ENCODE measurements around the gene CHAMP1. TPM values are rescaled to one million over a fixed set of nuclear protein-coding genes. Genes with fewer than 3 reads are reported as not detected.

The CHAMP1 gene
- total RNA-seq, 2 experiments from 2014 or later = 11.0 to 12.2 TPM

GRCh38 chr13:114275304-114275703 is 39.0 kb upstream of the CHAMP1 start:
- no peak for ATAC-seq (ENCODE audit: poor library complexity)
- no peak overlapping the region for H3K27ac Mint-ChIP-seq
- Histone ChIP-seq H3K4me3 (ENCODE audit: low read length) (no peak overlapping the region), H3K27me3 (ENCODE audit: control insufficient read depth in 1 of 2, insufficient read depth in 2 of 2, low read length in 2 of 2) (no peaks in the 10 kb centered on the region), H3K36me3 (ENCODE audit: insufficient read depth, low read length) (peaks cover 24% of the 10 kb centered on the region), H3K4me1 (ENCODE audit: insufficient read depth, low read length) (peaks cover 8% of the 10 kb centered on the region), H3K27ac (ENCODE audit: low read depth in 1 of 2, low read length in 2 of 2) (no peak overlapping the region), H3K9me3 (ENCODE audit: control insufficient read depth in 1 of 2, insufficient read depth in 1 of 2, low read length in 2 of 2) (no peaks in the 10 kb centered on the region)
- no peak for DNase-seq
- no peaks in the 10 kb centered on the region for H3K9me3 Mint-ChIP-seq
- POLR2A ChIA-PET = no interaction called here
- peaks cover 63% of the 10 kb centered on the region for H3K36me3 Mint-ChIP-seq (ENCODE audit: low read depth)
- no peaks in the 10 kb centered on the region for H3K27me3 Mint-ChIP-seq
- CTCF ChIA-PET = no interaction called here
- no peak overlapping the region for H3K4me3 Mint-ChIP-seq
- intact Hi-C loops (cut with DNase I, micrococcal nuclease) = no loop called here
- H3K4me1 Mint-ChIP-seq (ENCODE audit: low read depth) = peaks cover 28% of the 10 kb centered on the region
- TF ChIP-seq CTCF (IDR thresholded peaks at IDR 0.05) = no peak

DNA sequence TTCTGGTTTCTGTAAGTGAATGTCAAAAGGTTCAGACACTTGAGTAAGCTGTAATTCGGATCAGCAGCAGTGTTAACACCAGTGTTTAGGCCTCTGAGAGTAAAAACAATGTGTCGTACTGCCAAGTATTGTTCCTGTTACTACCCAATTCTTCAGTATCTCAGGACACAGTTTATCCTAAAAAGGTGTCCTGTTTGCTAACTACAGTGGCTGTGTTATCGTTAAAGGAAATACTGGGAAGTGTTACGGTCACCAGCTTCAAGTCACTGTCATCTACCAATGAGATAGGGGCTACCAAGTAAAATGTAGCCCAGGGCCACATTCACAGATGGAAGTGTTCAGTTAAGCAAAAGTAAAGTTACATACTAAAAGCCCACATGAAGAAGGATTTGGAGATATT is 35.2 kb upstream of the CHAMP1 start:
- peak overlapping the region; percentile 91 for H3K4me3 Mint-ChIP-seq

DNA sequence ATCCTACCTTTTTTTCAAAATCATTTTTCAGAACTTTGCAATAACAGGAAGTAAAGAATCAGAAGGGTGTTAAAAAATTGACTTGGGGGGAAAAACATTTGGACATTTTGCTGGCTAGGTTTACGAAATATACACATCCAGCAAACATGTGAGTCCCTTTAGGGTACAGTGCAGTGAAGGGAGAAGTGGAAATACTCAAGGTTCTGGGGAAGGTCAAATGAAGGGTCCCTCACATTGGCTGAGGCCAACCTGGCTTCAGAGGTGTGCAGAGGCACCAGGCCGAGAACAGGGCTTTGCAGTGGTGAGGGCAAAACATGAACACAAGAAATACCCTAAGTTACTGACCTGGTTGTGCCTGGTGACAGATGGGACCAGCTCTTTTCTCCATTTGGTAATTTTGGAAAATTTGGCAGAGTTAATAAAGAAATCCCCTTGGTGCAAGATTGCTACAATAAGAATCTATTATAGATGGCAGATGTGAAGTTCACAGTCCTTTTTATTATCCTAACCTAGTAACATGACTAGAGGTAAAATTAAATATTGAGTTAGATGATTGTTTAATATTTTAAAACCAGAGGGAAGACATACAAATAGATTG is 34.4 kb upstream of the CHAMP1 start:
- H3K27me3 Mint-ChIP-seq = no peaks in the 10 kb centered on the region
- ATAC-seq (ENCODE audit: poor library complexity) = no peak
- peak overlapping the region; percentile 94 for H3K27ac Mint-ChIP-seq
- H3K36me3 Mint-ChIP-seq (ENCODE audit: low read depth) = peaks cover 54% of the 10 kb centered on the region
- Histone ChIP-seq H3K27me3 (ENCODE audit: control insufficient read depth in 1 of 2, insufficient read depth in 2 of 2, low read length in 2 of 2) (no peaks in the 10 kb centered on the region), H3K4me3 (ENCODE audit: low read length) (no peak overlapping the region), H3K27ac (ENCODE audit: low read depth in 1 of 2, low read length in 2 of 2) (peak overlapping the region; percentile 39 to 72), H3K9me3 (ENCODE audit: control insufficient read depth in 1 of 2, insufficient read depth in 1 of 2, low read length in 2 of 2) (no peaks in the 10 kb centered on the region), H3K36me3 (ENCODE audit: insufficient read depth, low read length) (peaks cover 12% of the 10 kb centered on the region), H3K4me1 (ENCODE audit: insufficient read depth, low read length) (peaks cover 33% of the 10 kb centered on the region)
- TF ChIP-seq CTCF (IDR thresholded peaks at IDR 0.05) = no peak
- peak overlapping the region; percentile 91 for H3K4me3 Mint-ChIP-seq
- no peaks in the 10 kb centered on the region for H3K9me3 Mint-ChIP-seq
- peak in 1 of 14 experiments; percentile 12 for DNase-seq
- peaks cover 54% of the 10 kb centered on the region for H3K4me1 Mint-ChIP-seq (ENCODE audit: low read depth)
- POLR2A ChIA-PET = interaction anchor here (0.8 to 1.5 kb wide), 7 partner anchors 11 to 168 kb away, joined by 3 to 6 read pairs (median 3); no protein-coding TSS in a partner anchor
- CTCF ChIA-PET = interaction anchor here (1.2 to 2.6 kb wide), 3 partner anchors 47 to 60 kb away, joined by 3 to 11 read pairs (median 5); no protein-coding TSS in a partner anchor
- intact Hi-C loops (cut with DNase I, micrococcal nuclease) = loop anchor here (2.0 kb wide), 2 partner anchors 35 to 45 kb away; partner anchors contain the start of genes CDC16 (in 1 of the 2) and CHAMP1 (in 1 of the 2)

More for the DNA sequence above, 35.2 kb upstream of the CHAMP1 start:
- H3K9me3 ChIP-seq (ENCODE audit: control insufficient read depth in 1 of 2, insufficient read depth in 1 of 2, low read length in 2 of 2) = no peaks in the 10 kb centered on the region
- H3K27me3 Mint-ChIP-seq = no peaks in the 10 kb centered on the region
- peaks cover 9% of the 10 kb centered on the region for H3K36me3 ChIP-seq (ENCODE audit: insufficient read depth, low read length)
- DNase-seq (no peak), ATAC-seq (ENCODE audit: poor library complexity) (no peak)
- intact Hi-C loops (cut with DNase I, micrococcal nuclease) = no loop called here
- H3K27ac ChIP-seq (ENCODE audit: low read depth in 1 of 2, low read length in 2 of 2) = peak overlapping the region; percentile 0 to 72
- no peak for TF ChIP-seq CTCF (IDR thresholded peaks at IDR 0.05)
- no peaks in the 10 kb centered on the region for H3K27me3 ChIP-seq (ENCODE audit: control insufficient read depth in 1 of 2, insufficient read depth in 2 of 2, low read length in 2 of 2)
- H3K4me1 Mint-ChIP-seq (ENCODE audit: low read depth) = peaks cover 47% of the 10 kb centered on the region
- H3K27ac Mint-ChIP-seq = peak overlapping the region; percentile 94
- no peaks in the 10 kb centered on the region for H3K9me3 Mint-ChIP-seq
- ChIA-PET POLR2A (interaction anchor here (0.8 to 1.5 kb wide), 5 partner anchors 10 to 168 kb away, joined by 3 to 6 read pairs (median 3); no protein-coding TSS in a partner anchor), CTCF (no interaction called here)
- no peak overlapping the region for H3K4me3 ChIP-seq (ENCODE audit: low read length)
- H3K36me3 Mint-ChIP-seq (ENCODE audit: low read depth) = peaks cover 52% of the 10 kb centered on the region
- H3K4me1 ChIP-seq (ENCODE audit: insufficient read depth, low read length) = peaks cover 31% of the 10 kb centered on the region

All from CD4-positive, alpha-beta T cell (primary cell).